CD4-positive, alpha-beta T cell (primary cell): ENCODE data around the gene HTATSF1. TPM values are rescaled to one million over a fixed set of nuclear protein-coding genes. Genes with fewer than 3 reads are reported as not detected.

Source experiments
- ATAC-seq: fragments of 200-7000 bp; cut with Tn5 transposase; one replicate; pipeline ENCODE4 v1.10.0; 2022; ENCODE audit warnings: mild to moderate bottlenecking; ENCODE audit not compliant: poor library complexity
- CTCF ChIA-PET: fragments of 350-600 bp; sonication (Branson Sonifier 250); formaldehyde crosslinking; loops from one replicate; lab custom pipeline; 2021; ENCODE audit warnings: antibody characterized with exemption, inconsistent platforms; lab: Charles Lee
- POLR2A ChIA-PET: fragments of 350-600 bp; sonication (Branson Sonifier 250); formaldehyde crosslinking; loops from one replicate; lab custom pipeline; 2021; ENCODE audit warnings: antibody characterized with exemption, inconsistent platforms; lab: Charles Lee
- DNase-seq, 14 experiments: peaks; one replicate each; pipeline ENCODE4 v3.0.0-alpha.2; 2013 to 2020; ENCODE audit warnings: mixed read lengths in 2 of 14
- H3K27ac ChIP-seq, 2 donors: one replicate each; pipeline versions ENCODE4 v1.5.1 to v1.7.0; 2013; ENCODE audit warnings: low read length in 2 of 2, low read depth in 1 of 2, mild to moderate bottlenecking in 1 of 2
- H3K27me3 ChIP-seq, 2 experiments: 1 replicate in 1 of 2; 2 replicates in 1 of 2; pipeline versions ENCODE4 v1.6.1 to v1.7.0; 2013; ENCODE audit warnings: low read length in 2 of 2, control low read depth in 1 of 2, mild to moderate bottlenecking in 1 of 2, moderate library complexity in 1 of 2; ENCODE audit not compliant: insufficient read depth in 2 of 2, control insufficient read depth in 1 of 2
- H3K36me3 ChIP-seq: one replicate; pipeline ENCODE4 v1.6.1; 2013; ENCODE audit warnings: low read length, control low read depth; ENCODE audit not compliant: insufficient read depth
- H3K4me1 ChIP-seq: one replicate; pipeline ENCODE4 v1.6.1; 2013; ENCODE audit warnings: low read length, control low read depth; ENCODE audit not compliant: insufficient read depth
- H3K4me3 ChIP-seq: one replicate; pipeline ENCODE4 v1.5.1; 2013; ENCODE audit warnings: mild to moderate bottlenecking, low read length, moderate library complexity
- H3K9me3 ChIP-seq, 2 experiments: 1 replicate in 1 of 2; 2 replicates in 1 of 2; pipeline versions ENCODE4 v1.6.1 to v1.7.0; 2013; ENCODE audit warnings: low read length in 2 of 2, mild to moderate bottlenecking in 2 of 2, control low read depth in 1 of 2, moderate library complexity in 1 of 2; ENCODE audit not compliant: control insufficient read depth in 1 of 2, insufficient read depth in 1 of 2
- H3K27ac Mint-ChIP-seq: one replicate; pipeline ENCODE4 v1.8.0; 2020; ENCODE audit warnings: mixed read lengths
- H3K27me3 Mint-ChIP-seq: one replicate; pipeline ENCODE4 v1.8.0; 2021; ENCODE audit warnings: mixed read lengths
- H3K36me3 Mint-ChIP-seq: one replicate; pipeline ENCODE4 v1.8.0; 2021; ENCODE audit warnings: low read depth, mixed read lengths
- H3K4me1 Mint-ChIP-seq: one replicate; pipeline ENCODE4 v1.8.0; 2021; ENCODE audit warnings: low read depth, mixed read lengths
- H3K4me3 Mint-ChIP-seq: one replicate; pipeline ENCODE4 v1.8.0; 2020; ENCODE audit warnings: mild to moderate bottlenecking, mixed read lengths
- H3K9me3 Mint-ChIP-seq: one replicate; pipeline ENCODE4 v1.8.0; 2020; ENCODE audit warnings: mixed read lengths
- CTCF ChIP-seq: fragments of 200-600 bp; IDR thresholded peaks from one replicate; pipeline ENCODE4 v1.8.0; 2022; ENCODE audit warnings: antibody characterized with exemption, mild to moderate bottlenecking
- intact Hi-C, 2 experiments: fragments of 100-400 bp; cut with DNase I in 1 of 2; cut with micrococcal nuclease in 1 of 2; formaldehyde crosslinking; loops; one replicate each; pipeline versions ENCODE4 v1.15.1 to v1.9.0; 2023 to 2025; cut with DNase I, micrococcal nuclease
- total RNA-seq, 174 experiments: library from RNA in 2 of 174; stranded (reverse) in 2 of 174; gene quantifications; one replicate each; pipeline ENCODE4 v1.2.3 and lab custom pipeline; 2021 to 2026

Gene HTATSF1
- total RNA-seq, 2 experiments from 2014 or later, result 28.3 to 31.1 TPM

- Mint-ChIP-seq H3K27me3 (no peaks in the 10 kb centered on the region), H3K36me3 (no peaks in the 10 kb centered on the region), H3K27ac (no peak overlapping the region), H3K4me1 (peaks cover 43% of the 10 kb centered on the region), H3K4me3 (no peak overlapping the region), H3K9me3 (no peaks in the 10 kb centered on the region)
- Histone ChIP-seq H3K4me1 (peaks cover 28% of the 10 kb centered on the region), H3K36me3 (no peaks in the 10 kb centered on the region), H3K9me3 (no peaks in the 10 kb centered on the region), H3K4me3 (no peak overlapping the region), H3K27me3 (no peaks in the 10 kb centered on the region), H3K27ac (no peak overlapping the region)
- peak in 1 of 14 experiments; percentile 17 for DNase-seq
- ChIA-PET POLR2A (no interaction called here), CTCF (no interaction called here)
- ATAC-seq, result no peak
- TF ChIP-seq CTCF, result no peak
- intact Hi-C loops, result no loop called here
These were observed 44.9 kb downstream of the HTATSF1 start for GRCh38 chrX:136542281-136542680.

GRCh38 chrX:136546371-136546781 lies 49.0 kb downstream of the HTATSF1 start:
- peak overlapping the region; percentile 11 for H3K4me3 Mint-ChIP-seq
- ATAC-seq, result no peak
- intact Hi-C loops, result no loop called here

GRCh38 chrX:136549226-136549625 lies 51.8 kb downstream of the HTATSF1 start:
- no peak overlapping the region for H3K27ac Mint-ChIP-seq

More at GRCh38 chrX:136546371-136546781, 49.0 kb downstream of the HTATSF1 start:
- Histone ChIP-seq H3K27me3 (no peaks in the 10 kb centered on the region), H3K36me3 (no peaks in the 10 kb centered on the region), H3K4me3 (no peak overlapping the region), H3K27ac (peak overlapping the region in 1 of 2 donors; percentile 55), H3K4me1 (peaks cover 35% of the 10 kb centered on the region), H3K9me3 (no peaks in the 10 kb centered on the region)
- ChIA-PET POLR2A (no interaction called here), CTCF (no interaction called here)
- Mint-ChIP-seq H3K36me3 (no peaks in the 10 kb centered on the region), H3K4me1 (peaks cover 46% of the 10 kb centered on the region), H3K27me3 (no peaks in the 10 kb centered on the region), H3K27ac (peak overlapping the region; percentile 33), H3K9me3 (no peaks in the 10 kb centered on the region)
- TF ChIP-seq CTCF, result no peak
- peak in 2 of 14 experiments; percentile 5 to 52 for DNase-seq

More at GRCh38 chrX:136549226-136549625, 51.8 kb downstream of the HTATSF1 start:
- Mint-ChIP-seq H3K4me3 (no peak overlapping the region), H3K4me1 (peaks cover 34% of the 10 kb centered on the region), H3K9me3 (no peaks in the 10 kb centered on the region), H3K27me3 (no peaks in the 10 kb centered on the region), H3K36me3 (no peaks in the 10 kb centered on the region)
- Histone ChIP-seq H3K4me1 (peaks cover 35% of the 10 kb centered on the region), H3K9me3 (no peaks in the 10 kb centered on the region), H3K36me3 (no peaks in the 10 kb centered on the region), H3K4me3 (no peak overlapping the region), H3K27ac (no peak overlapping the region), H3K27me3 (no peaks in the 10 kb centered on the region)
- ATAC-seq (no peak), DNase-seq (no peak)
- intact Hi-C loops, result no loop called here
- POLR2A ChIA-PET, result no interaction called here
- CTCF ChIA-PET, result no interaction called here
- TF ChIP-seq CTCF, result no peak
